Dedifferentiated amniotic fluid mesenchymal stem cell (primary cell): Measurements from ENCODE around the gene ZBTB7C.

ENCODE experiments used
- DNase-seq: peaks from one replicate; pipeline ENCODE4 v3.0.0-alpha.2; 2016; ENCODE audit errors: extremely low spot score

The ZBTB7C gene

DNA sequence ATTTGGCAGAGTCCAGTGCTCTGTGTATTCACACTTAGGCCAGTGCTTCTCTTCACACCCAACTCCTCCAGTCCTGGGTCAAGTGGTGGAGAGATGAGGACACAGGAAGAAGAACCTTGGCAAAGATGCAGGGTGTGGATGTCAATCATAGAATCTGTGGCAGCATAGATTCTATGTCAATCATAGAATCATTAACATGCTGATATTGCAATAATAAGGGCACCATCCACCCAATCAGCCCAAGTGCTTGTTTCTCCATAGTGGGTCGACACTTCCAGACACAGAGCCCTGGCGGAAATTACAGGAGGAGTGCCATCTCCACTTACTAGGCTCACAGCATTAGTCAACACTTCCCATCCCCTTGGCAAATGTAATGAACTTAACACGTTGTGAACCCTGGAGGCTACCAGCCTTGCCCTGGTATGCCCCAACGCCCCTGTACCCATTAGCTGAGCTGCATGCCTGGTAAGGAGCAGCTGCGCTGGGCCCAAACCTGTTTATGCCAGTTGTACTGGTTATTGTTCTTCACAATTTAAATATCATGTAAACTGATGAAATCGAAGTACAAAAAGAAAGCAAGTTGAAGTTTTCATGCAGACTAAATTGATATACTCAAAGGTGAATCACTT is 317.2 kb downstream of the ZBTB7C start:
- no peak for DNase-seq

DNA sequence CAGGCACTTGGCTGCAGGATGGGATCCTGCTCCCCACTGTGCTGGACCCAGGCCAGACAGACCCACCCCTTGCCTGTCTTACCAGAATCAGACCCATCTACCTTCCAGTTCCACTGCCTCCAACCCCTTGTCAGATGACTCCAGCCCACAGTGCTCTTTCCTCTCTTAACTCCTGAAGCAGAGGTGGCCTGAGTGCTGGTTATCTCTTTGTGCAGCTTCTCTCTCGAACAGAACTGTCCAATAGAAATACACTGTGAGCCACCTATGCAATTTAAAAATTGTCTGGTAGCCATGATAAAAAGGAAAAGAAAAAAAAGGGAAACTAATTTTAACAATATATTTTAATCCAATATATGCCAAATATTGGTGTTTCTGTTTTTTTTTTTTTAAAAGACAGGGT is 318.5 kb downstream of the ZBTB7C start:
- no peak for DNase-seq

DNA sequence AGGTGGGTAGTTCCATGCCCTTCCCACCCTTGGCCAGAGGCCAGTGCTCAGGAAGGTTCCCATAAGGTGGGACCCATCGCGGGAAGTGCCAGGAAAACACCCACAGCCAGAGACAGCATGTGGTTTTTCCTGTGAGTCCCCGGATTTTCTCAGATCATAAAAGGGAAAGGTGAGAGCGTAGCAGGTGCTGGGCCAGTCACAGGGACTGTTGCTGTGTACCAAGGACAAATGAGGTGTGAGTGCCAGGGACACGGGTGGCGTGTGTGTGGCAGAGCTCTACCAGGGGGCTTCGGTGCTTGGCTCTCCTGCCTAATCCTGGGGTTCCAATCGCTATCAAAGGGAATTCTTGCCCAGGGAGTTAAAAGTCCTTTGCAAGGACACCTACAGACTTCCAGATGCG is 319.2 kb downstream of the ZBTB7C start:
- no peak for DNase-seq

DNA sequence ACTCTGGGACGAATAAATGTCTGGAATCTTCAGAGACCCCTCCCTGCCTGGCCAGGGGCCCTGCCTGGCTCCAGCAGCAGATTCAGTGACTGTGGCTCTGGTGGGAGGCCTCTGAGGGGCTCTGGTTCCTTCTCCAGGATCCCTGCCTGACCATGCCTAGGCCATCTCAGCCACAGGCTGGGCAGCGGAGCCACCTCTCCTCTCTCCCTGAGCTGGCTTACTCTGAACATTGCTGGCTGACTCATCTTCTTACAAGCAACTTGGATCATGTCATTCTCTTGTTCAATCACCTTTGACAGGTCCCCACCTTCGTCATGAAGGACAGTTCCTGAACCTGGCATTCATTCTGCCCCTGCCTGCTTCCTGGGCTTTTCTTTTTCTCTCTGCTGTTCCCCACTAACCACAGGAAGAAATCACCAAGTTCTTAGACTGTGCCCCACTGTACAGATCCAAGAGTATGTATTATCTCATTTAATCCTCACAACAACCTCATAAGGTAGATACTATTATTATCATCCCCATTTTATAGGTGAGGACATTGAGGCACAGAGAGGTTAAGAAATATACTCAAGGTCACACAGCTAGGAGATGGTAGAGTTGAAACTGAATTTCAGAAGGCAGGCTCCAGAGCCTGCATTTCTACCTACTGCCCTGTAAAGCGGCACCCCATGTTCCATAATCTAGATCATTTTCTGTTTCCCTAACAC is 323.2 kb downstream of the ZBTB7C start:
- no peak for DNase-seq

DNA sequence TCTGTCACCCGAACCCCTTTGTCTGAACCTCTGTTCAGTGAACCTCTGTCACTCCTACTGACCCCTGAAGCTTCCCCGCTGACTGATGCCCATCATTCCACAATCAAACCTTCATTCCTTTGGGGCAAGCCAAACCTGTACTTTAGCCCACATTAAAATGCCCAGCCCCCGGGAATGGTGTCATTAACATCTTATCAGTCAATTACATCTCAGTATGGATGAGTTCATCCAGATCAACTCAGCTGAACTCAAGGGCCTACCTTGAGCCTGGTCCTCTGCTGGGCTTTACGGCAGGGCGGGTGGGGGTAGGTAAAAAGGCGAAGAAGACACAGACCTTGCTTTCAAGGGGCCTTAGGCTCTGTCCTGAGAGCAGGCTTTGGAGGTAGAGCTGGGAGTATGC is 324.3 kb downstream of the ZBTB7C start:
- no peak for DNase-seq

DNA sequence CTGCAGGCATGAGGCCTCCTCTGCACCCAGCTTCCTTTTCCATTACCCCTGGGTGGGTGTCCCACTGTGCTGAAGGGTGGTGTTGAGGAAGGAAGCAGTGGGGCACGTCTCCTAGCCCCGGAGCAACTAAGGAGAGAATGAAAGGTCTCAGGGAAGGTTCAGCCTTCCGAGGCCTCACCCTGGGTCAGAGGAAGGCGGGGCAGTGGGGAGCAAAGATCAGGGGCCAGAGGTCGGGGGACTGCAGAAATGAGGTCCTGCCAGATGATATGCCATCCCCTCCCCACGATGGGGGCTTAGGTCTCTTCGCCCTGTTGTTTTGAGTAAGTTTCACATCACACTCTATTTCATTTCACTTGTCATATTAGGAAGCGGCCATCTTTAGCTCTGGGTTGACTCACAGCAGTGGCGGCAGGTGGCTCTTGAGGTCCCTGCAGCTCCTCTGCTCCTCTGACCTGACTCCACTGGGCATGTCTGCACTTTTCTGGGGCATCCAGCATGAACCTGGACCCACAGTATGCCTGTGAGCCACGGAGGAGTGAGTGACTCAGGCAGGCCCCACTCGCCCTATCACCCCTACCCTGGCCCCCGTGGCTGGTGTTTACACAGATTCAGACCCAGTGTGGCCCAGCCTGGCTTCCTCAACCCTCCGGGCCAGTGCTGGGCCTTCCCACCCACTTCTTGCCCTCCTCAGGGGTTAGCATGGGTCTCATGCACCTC is 325.0 kb downstream of the ZBTB7C start:
- no peak for DNase-seq

DNA sequence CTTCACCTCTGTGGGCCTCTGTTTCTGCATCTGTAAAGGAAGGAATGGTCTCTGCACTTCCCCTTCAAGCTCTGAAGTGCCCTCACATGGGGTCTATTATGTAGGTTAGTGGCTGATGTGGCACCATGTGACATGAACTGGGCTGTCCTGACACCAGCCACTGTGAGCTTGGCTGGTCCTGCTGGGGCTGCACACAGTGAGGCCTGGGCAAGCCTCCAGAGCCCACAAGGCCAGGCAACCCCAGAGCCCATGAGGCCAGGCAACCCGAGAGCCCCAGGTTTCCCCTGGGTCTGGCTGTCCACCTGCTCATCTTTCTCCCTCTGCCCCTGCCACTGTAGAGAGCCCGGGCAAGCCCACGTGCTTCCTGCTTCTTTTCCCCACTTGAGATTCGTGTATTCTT is 328.6 kb downstream of the ZBTB7C start:
- no peak for DNase-seq

DNA sequence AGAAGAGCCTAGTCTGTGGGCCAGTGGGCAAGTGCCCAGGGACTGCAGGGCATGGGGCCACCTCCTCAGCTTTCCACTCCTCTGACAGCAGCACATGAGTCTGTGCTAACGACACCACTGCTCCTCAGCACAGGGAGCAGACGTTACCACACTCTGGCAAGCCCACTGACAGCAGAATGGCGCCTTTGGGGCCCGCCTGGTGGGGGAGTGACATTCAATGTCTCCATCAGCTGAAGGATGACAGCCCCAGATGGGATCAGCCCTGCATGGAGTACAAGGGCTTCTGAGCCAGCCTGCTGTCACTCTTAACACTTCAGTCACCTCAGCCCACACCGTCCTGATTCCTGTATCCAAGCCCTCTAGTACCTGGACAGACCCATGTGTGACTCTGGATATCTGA is 329.3 kb downstream of the ZBTB7C start:
- no peak for DNase-seq

DNA sequence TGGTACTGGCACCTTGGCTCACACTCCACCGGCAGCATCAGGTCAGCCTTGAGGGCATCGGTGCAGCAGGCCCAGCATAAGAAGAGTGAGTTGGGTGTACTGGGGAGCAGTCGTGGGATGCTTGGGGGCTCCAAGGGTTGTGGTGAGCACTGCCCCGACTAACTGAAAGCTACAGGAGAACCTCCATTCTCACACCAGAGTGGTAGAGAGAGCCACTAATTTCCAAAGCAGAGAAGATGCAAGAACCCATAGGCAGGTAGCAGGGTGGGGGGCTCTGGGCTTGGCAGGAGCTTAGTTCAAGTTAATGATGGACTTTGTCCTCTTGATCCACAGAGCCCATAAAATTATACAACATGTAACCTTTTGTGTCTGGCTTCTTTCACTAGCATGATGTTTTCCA is 330.7 kb downstream of the ZBTB7C start:
- no peak for DNase-seq

DNA sequence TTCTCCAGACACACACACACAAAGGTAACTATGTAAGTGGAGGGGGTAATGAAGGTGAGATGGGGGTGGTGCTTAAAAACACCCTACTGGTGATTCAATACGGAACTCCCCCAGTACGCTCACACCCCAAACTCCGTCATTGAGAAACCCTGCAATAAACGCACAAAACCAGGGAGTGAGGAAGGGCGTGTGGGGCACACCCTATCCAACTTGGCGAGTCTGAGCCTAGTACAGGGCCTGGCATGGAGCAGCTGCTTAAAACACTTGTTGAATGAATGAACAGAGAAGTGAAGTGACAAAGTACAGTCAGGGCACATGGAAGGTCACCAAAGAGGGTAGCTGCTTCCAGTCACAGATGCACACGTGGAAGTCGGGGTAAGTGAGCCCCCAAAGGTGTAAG is 331.9 kb downstream of the ZBTB7C start:
- no peak for DNase-seq

DNA sequence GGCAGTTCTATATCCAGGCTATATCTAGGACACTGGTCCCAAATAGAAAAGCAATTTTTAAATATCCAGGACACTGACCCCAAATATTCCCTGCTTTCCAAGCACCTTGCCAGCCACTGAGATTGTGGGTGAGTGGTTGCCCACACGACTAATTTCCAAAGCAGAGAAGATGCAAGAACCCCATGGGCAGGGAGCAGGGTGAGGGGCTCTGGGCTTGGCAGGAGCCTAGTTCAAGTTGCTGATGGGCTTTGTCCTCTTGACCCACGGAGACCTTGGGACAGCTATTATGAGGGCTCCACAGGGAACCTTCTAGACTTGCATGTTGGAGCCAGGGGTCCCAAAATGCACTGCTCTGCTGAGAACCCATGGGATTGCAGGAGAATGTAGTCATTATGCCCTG is 332.7 kb downstream of the ZBTB7C start:
- DNase-seq, result no peak

DNA sequence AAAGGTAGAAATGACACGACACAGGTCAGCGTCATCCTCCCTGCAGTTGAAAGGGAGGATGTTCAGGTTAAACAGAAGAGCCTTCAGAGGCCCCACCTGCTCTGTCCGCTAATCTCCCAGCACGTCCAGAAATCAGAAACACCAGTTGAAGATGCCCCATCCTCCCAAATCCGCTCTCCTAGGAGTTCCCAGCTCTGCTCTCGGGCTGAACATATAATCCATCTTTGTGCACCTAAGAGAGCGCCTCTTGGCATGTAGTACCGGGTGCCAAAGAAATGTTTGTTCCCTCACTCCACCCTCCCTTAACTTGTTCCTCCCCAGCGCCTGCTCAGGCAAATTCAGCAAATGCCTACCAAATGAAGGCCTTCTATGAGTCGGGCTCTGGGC is 333.5 kb downstream of the ZBTB7C start:
- no peak for DNase-seq

DNA sequence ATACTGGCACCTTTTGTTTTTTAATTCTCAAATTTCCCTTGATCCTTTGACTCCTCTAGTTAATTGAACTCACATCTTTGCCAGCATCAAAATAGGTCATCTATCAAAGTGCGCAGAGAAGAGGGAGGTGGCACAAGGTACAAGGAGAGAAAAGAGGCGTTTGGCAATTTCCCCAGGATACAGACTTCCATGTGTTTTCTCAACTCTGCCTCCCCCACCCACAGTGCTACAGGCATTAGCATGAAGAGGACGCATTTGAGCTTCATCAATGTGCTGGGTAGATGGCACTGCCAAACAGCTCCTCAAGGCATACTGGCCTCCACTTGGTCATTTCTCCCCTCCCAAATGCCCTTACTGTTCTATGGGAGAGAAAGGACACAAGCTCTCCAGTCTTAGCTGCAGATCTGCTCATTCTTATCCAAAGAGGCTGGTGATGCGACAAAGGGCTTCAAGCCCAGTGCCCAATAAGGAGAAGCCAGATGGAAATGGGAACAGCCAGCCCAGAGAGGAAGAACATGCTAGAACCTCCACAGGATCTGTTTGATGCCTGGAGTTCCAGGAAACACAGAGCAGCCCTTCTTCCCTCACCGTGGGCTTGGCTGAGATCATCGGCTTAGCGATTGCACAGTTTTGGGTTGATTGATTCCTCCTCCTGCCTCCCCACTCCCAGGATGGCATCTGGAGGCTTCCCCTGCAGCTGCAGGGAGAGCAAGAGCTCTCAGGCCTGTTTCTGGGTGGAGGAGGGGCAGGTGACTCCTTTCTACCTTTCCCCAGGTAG is 334.1 kb downstream of the ZBTB7C start:
- no peak for DNase-seq

DNA sequence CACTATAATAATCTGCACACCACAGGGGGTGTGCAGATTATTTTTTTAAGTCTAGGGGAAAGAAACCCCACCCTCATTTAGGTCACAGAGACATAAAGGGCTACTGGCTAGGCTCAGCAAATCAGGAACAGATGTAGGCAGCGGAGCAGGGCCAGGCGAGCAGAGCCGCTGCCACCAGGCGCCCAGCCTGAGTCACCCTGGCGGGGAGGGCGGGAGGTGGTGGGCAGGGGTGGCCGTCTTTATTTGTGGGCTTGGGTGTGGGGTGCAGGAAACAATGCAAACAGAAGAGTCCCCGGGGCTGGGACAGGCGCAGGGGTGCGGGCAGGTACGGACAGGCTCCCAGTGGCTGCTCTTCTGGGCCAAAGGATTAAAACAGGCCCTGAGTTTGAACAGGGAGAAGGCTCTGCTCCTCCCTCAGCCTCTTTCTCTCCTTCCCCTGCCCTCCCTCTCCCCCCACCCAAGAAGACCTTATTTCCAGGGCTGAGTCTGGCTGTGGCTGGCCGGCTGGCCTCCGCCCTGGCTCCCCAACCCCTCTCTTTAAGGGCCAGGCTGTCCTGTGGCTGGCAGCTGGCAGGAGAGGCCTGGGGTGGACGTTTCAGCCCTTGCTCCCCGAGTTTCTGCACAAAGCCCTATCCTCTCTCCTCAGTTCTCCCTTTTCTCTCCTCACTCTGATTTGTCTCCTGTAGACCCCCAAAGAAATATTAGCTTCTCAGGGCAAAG is 335.8 kb downstream of the ZBTB7C start:
- DNase-seq, result no peak

DNA sequence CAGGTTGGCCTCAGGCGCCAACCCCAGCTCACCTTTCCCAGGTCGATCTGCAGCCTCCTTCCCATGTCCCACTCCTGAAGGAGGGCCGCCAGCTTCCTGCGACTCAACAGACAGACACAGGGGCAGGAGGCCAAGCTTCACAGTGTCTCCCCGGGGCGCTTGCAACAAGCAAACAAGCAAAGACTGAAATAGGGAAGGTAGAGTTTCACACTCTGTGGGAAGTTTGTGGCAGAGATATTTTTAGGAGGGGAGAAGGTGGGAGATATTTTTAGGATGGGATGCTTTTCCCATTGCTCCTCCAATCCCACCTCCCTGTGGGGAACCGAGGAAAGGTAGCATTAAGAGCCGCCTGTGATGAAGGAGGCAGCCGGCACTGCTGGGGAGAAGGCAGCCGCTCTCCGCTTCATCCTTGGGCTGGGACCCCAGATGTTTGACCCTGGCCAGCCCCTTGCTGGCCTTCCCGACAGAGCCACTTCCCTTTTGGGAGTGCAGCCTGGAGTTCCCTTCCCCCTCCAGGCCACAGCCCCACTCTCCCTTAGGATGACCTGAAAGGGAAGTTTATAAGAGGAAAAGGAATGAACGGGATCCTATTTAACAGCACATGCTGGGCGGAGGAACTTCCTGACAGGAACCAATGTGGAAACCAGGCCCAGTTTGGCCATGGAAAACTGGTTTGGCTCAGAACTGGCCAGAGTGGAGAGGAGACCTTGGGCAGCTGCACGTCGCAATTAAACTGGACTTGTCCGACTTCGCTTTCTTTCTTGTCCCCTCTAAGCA is 336.6 kb downstream of the ZBTB7C start:
- no peak for DNase-seq

DNA sequence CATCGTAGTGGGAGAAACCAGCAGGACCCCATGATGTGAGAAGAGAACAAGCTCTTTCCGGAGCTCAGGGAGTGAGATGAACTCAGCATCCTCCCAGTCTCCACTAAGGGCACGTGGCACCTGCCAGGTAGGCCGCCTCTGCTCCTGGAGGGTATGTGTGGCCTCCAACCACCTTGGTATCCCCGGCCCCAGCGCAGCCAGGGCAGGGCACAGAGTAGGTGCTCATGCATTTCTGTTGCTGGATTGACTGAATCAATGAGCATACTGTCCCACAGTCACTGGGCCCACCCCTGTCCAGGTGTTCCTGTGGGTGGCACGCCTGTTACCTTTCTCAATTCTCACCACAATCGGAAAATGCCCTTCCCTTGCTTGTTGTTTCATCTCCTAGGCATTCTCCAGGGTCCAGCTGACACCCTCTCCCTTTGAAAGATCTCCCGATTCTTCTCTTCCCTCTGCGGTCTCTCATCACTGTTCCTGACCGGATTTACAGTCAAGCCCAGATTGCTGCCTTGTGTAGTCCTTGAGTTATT is 340.2 kb downstream of the ZBTB7C start:
- DNase-seq, result no peak

DNA sequence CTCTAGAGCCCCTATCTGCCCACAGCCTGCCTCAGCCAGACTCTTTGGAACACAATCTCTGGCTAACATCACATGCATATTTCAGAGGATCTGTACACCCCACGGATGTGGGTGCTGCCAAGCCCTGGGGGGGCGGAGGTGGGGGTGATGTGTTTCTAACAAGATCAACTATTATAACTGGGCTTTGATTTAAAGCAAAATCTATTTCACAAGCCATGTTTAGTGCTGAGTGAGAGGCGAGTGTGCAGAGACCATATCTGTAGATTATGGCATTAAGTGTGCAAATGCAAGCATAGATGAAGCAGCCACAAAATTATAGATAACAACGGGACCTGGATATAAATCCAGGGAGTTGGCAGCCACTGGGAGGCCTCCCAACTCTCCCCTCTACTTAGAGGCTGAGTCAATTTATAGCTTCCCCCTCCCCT is 342.9 kb downstream of the ZBTB7C start:
- DNase-seq, result no peak

DNA sequence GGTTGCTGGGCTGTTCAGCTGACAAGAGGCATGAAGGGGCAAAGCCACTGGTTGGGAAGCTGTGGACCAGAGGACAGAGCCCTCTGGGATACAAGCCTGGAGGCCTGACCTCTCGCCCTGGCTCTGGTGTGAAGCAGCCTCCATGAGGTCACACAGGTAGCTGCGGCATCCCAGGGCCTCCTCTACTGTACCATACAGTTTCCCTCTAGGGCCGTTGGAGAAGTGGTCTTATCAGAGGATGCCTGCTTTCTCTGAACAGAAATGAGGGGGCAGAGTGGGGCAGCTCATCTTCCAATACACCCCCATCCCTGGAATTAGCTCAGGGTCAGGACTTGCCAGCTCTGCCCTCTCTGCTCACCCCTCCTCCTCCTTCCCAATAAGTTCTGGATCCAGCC is 343.6 kb downstream of the ZBTB7C start:
- DNase-seq, result no peak

DNA sequence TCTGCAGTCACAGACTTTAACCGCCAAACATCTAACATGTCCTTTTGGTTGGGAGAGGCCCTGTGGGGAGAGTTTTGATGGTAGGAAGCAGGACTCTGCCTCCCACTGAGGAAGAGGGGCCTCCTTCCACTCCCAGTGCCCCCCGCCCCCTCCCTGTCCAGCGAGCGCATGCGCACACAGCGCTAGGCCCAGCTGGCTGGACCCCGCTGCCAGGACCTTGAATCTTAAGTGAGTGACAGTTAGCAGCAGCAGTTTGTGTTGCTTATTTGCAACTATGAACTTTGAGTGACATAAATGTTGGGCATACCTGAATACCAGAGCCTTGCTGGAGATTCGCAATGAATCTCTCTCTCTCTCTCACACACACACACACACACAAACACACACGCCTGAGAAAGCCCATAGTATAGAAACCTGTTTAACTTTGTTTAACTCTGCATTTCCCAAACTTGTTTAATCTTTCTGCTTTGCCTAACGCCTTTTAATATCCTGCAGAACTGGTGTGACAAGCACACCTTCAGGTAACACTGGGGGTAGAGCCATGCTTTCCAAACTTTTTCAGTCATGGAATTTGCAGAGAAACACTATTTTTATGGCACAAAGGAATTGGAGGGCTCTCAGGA is 344.1 kb downstream of the ZBTB7C start:
- DNase-seq, result no peak
